Cardiac muscle cell (in vitro differentiated cells and primary cell): ENCODE data around the gene MAP1LC3A. TPM values are rescaled to one million over a fixed set of nuclear protein-coding genes. Genes with fewer than 3 reads are reported as not detected.
A peak's percentile ranks its signal among the peaks of the same experiment; 100 is the strongest.

Experiments
- DNase-seq, 2 donors: peaks; one replicate each; pipeline versions ENCODE4 v3.0.0 to v3.0.0-alpha.2; 2010 to 2017; ENCODE audit warnings: low read depth in 1 of 2, low spot score in 1 of 2
- H3K27ac ChIP-seq: fragments of 200-600 bp; sonication (generic); 2 replicates; pipeline ENCODE4 v1.5.1; 2016
- H3K27me3 ChIP-seq: fragments of 200-600 bp; sonication (generic); 2 replicates; pipeline ENCODE4 v1.6.0; 2016; ENCODE audit warnings: control low read depth
- H3K36me3 ChIP-seq: fragments of 200-600 bp; sonication (generic); 2 replicates; pipeline ENCODE4 v1.5.1; 2016; ENCODE audit warnings: control low read depth
- H3K4me1 ChIP-seq: fragments of 200-600 bp; sonication (generic); 2 replicates; pipeline ENCODE4 v1.8.1; 2017; ENCODE audit warnings: low read depth, mild to moderate bottlenecking, mixed run types
- H3K4me3 ChIP-seq: fragments of 200-600 bp; sonication (generic); 2 replicates; pipeline ENCODE4 v1.5.1; 2016; ENCODE audit warnings: mild to moderate bottlenecking
- H3K9me3 ChIP-seq: fragments of 200-600 bp; sonication (generic); 2 replicates; pipeline ENCODE4 v1.5.1; 2017; ENCODE audit warnings: low read depth, mild to moderate bottlenecking, control low read depth
- polyA plus RNA-seq: library from polyadenylated mRNA; unstranded; fragments of >200 nt; fragmentation: Nextera tagmentation; extraction: Ambion mirVana; gene quantifications from 2 replicates; pipeline ENCODE4 v1.2.1, GENCODE V29; 2016
- total RNA-seq: library from RNA; depleted of rRNA; stranded (reverse); fragments of >200 nt; gene quantifications from 2 replicates; pipeline ENCODE4 v1.2.3, GENCODE V29; 2016
- TF ChIP-seq, protein P1 (sequence below): IDR thresholded peaks from 2 replicates; pipeline ENCODE4 v1.5.1; 2012; ENCODE audit warnings: low read depth, mild to moderate bottlenecking, low read length

The MAP1LC3A gene
- total and polyA plus RNA-seq, 2 experiments from 2014 or later = 29.7 to 38.7 TPM

DNA sequence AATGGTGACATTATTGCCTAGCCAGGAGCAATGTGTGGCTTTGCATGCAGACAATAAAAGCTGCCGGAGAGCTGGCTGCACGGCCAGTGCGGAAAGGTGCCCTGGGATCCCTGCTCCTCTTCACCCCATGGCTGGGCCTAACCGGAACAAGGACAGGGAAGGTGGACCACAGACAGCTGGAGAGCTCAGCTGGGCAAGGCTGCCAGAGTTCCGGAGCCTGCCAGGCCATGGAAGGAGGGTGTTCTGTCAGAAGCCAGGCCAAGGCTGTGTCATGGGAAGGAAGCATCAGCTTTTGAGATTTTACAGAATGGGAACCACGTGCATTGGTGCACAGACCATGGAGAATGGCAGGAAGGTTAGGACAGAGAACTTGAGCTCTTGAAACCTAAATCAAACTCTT, 25.0 kb downstream of the MAP1LC3A start:
- DNase-seq = no peak
- Histone ChIP-seq H3K4me3 (no peak overlapping the region), H3K27ac (no peak overlapping the region), H3K36me3 (no peaks in the 10 kb centered on the region), H3K27me3 (no peaks in the 10 kb centered on the region), H3K4me1 (peaks cover 17% of the 10 kb centered on the region), H3K9me3 (no peaks in the 10 kb centered on the region)
- TF ChIP-seq, protein P1, sequence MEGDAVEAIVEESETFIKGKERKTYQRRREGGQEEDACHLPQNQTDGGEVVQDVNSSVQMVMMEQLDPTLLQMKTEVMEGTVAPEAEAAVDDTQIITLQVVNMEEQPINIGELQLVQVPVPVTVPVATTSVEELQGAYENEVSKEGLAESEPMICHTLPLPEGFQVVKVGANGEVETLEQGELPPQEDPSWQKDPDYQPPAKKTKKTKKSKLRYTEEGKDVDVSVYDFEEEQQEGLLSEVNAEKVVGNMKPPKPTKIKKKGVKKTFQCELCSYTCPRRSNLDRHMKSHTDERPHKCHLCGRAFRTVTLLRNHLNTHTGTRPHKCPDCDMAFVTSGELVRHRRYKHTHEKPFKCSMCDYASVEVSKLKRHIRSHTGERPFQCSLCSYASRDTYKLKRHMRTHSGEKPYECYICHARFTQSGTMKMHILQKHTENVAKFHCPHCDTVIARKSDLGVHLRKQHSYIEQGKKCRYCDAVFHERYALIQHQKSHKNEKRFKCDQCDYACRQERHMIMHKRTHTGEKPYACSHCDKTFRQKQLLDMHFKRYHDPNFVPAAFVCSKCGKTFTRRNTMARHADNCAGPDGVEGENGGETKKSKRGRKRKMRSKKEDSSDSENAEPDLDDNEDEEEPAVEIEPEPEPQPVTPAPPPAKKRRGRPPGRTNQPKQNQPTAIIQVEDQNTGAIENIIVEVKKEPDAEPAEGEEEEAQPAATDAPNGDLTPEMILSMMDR = no peak

DNA sequence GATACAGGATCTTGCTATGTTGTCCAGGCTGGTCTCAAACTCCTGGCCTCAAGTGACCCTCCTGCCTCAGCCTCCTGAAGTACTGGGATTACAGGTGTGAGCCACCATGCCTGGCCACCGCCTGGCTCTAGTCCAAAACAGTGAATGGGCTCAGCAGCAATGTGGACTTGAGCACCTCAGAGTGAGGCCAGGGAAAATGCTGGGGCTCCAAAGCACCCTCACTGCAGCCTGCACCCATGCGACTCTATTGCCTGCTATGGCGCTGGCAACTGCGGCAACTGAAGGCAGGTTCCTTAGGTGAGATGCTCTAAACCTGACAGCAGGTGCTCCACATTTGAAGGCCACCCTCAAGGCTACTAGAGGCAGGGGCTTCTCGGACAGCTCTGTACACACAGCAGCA, 26.5 kb downstream of the MAP1LC3A start:
- H3K4me1 ChIP-seq = peaks cover 13% of the 10 kb centered on the region
- H3K27me3 ChIP-seq = no peaks in the 10 kb centered on the region
- TF ChIP-seq, protein P1 = no peak
- H3K4me3 ChIP-seq = no peak overlapping the region
- H3K27ac ChIP-seq = no peak overlapping the region
- DNase-seq = no peak
- no peaks in the 10 kb centered on the region for H3K9me3 ChIP-seq
- no peaks in the 10 kb centered on the region for H3K36me3 ChIP-seq

DNA sequence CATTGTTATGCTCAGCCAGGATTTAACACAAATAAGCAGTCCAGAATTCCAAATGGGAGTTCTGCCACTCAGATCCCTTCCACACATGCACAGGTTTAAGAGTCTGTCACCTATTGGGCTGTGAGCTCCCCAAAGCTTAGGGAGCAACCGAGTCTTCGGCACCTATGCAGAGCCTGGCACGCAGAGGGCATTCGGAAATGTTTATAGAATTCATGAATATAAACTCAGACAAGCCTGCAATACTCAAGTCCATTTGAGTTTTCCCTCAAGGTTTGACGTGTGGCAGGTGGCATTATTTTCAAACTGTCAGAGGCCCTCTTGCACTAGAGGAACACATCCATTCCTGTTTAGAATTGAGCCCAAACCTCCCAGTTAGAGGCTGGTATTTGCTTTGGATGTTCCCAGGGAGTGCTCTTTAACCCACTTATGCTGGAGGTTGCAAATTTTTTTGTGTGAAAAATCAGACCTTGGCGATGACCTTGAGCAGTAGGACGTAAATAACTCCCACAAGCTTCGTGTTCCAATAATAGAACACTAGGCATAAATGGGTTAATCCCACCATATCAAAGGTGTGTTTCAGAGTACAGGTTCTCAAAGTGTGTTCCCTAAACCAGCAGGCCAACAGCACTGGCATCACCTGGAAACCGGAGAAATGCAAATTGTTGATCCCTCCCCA, 28.1 kb downstream of the MAP1LC3A start:
- no peak overlapping the region for H3K4me3 ChIP-seq
- DNase-seq = no peak
- H3K9me3 ChIP-seq = no peaks in the 10 kb centered on the region
- H3K4me1 ChIP-seq = peaks cover 13% of the 10 kb centered on the region
- no peaks in the 10 kb centered on the region for H3K36me3 ChIP-seq
- TF ChIP-seq, protein P1 = no peak
- H3K27me3 ChIP-seq = no peaks in the 10 kb centered on the region
- H3K27ac ChIP-seq = peak overlapping the region; percentile 8

DNA sequence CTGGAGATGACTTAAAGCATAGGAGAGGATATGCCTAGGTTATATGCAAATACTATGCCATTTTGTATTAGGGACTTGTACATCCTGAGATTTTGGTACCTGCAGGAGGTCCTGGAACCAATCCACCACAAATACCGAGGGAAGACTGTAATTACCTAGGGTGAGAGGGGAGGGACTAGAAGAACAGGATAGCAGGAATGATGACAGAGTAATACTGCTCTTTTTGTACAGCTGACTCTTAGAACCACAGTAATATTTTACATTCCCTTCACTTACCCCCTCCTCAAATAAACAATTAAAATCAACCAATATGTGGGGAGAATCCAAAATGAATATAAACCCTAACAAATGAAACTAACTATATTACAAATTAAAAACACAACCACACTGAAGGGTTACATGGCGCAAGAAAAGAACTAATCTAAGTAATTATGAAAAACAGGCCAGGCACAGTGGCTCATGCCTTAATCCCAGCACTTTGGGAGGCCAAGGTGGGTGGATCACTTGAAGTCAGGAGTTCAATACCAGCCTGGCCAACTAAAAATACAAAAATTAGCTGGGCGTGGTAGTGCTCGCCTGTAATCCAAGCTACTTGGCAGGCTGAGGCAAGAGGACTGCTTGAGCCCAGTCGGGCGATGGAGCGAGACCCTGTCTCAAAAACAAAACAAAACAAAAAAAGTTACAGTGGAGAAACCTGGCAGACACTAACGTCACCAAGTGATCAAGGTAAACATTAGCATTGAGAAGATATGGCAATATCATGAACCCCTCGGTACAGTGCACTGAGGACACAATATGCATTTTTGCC, 37.1 kb downstream of the MAP1LC3A start:
- Histone ChIP-seq H3K4me1 (no peaks in the 10 kb centered on the region), H3K27ac (no peak overlapping the region), H3K4me3 (no peak overlapping the region), H3K27me3 (no peaks in the 10 kb centered on the region), H3K9me3 (no peaks in the 10 kb centered on the region), H3K36me3 (no peaks in the 10 kb centered on the region)
- DNase-seq = no peak
- TF ChIP-seq, protein P1 = no peak

DNA sequence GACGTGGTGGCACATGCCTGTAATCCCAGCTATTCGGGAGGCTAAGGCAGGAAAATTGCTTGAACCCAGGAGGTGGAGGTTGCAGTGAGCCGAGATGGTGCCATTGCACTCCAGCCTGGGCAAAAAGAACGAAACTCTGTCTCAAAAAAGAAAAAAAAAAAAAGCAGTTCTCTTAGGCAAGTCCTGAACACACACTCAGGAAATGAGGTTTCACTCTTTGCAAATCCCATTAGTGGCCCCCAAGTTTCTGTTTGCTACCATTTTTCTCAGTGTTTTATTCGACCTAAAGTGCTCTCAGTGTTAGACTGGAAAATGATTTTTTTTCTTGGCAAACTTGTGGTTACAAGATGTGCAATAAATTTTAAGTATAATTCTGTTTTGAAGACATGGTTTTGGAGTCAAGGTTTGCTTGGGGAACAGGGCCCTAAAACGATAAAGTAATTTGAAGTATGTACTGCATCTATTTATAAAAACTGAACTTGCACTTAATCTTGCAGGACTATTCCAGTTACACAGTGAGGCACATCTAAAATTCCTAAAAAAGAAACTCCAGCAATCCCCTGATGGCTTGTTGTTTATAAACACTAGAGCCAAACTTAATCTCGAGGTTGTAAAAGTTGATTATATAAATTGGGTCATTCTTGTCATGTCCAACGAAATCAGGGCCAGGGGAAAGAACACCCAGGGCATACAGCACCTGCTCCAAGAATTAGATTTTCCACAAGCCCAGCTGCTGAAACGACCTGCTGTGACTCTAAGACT, 42.6 kb downstream of the MAP1LC3A start:
- Histone ChIP-seq H3K4me1 (no peaks in the 10 kb centered on the region), H3K27me3 (no peaks in the 10 kb centered on the region), H3K27ac (no peak overlapping the region), H3K9me3 (no peaks in the 10 kb centered on the region), H3K36me3 (no peaks in the 10 kb centered on the region), H3K4me3 (no peak overlapping the region)
- no peak for DNase-seq
- TF ChIP-seq, protein P1 = no peak
